MM.1S (cell line): ENCODE data around the gene FSIP1.

Source experiments
- DNase-seq: peaks from one replicate; pipeline ENCODE4 v3.0.0-alpha.2; 2015
- H2AFZ ChIP-seq: fragments of 300-600 bp; sonication (generic); 2 replicates; pipeline ENCODE4 v1.6.0; 2016; ENCODE audit warnings: antibody characterized with exemption, low read length
- H3F3A ChIP-seq: fragments of 300-600 bp; sonication (generic); 2 replicates; pipeline ENCODE4 v1.6.1; 2016; ENCODE audit warnings: mild to moderate bottlenecking, antibody characterized with exemption, low read length, moderate library complexity, mixed read lengths; ENCODE audit not compliant: insufficient read depth
- H3K27ac ChIP-seq: fragments of 300-600 bp; sonication (generic); 2 replicates; pipeline ENCODE4 v1.5.1; 2016; ENCODE audit warnings: mild to moderate bottlenecking, low read length
- H3K27me3 ChIP-seq: fragments of 300-600 bp; sonication (generic); replicated peaks from 2 replicates; pipeline ENCODE4 v1.6.0; 2016; ENCODE audit warnings: low read length; ENCODE audit not compliant: insufficient read depth
- H3K36me3 ChIP-seq: fragments of 300-600 bp; sonication (generic); replicated peaks from 2 replicates; pipeline ENCODE4 v1.6.1; 2016; ENCODE audit warnings: mild to moderate bottlenecking, low read length, mixed read lengths; ENCODE audit not compliant: insufficient read depth
- H3K4me1 ChIP-seq: fragments of 300-600 bp; sonication (generic); 2 replicates; pipeline ENCODE4 v1.6.1; 2016; ENCODE audit warnings: low read length, mixed read lengths
- H3K4me2 ChIP-seq: fragments of 300-600 bp; sonication (generic); 2 replicates; pipeline ENCODE4 v1.6.0; 2016; ENCODE audit warnings: low read depth, low read length
- H3K4me3 ChIP-seq: fragments of 300-600 bp; sonication (generic); 2 replicates; pipeline ENCODE4 v1.5.1; 2016; ENCODE audit warnings: low read length, mixed read lengths
- H3K79me2 ChIP-seq: fragments of 300-600 bp; sonication (generic); 2 replicates; pipeline ENCODE4 v1.6.1; 2016; ENCODE audit warnings: mixed run types, low read length, mixed read lengths
- H3K9ac ChIP-seq: fragments of 300-600 bp; sonication (generic); 2 replicates; pipeline ENCODE4 v1.6.1; 2016; ENCODE audit warnings: low read length, mixed read lengths
- H3K9me2 ChIP-seq: fragments of 300-600 bp; sonication (generic); replicated peaks from 2 replicates; pipeline ENCODE4 v1.6.1; 2016; ENCODE audit warnings: mild to moderate bottlenecking, low read length, mixed read lengths; ENCODE audit not compliant: insufficient read depth
- H3K9me3 ChIP-seq: fragments of 300-600 bp; sonication (generic); replicated peaks from 2 replicates; pipeline ENCODE4 v1.6.1; 2016; ENCODE audit warnings: mild to moderate bottlenecking, low read length, mixed read lengths; ENCODE audit not compliant: insufficient read depth
- H4K20me1 ChIP-seq: fragments of 300-600 bp; sonication (generic); 2 replicates; pipeline ENCODE4 v1.6.1; 2016; ENCODE audit warnings: mild to moderate bottlenecking, low read length, moderate library complexity, mixed read lengths; ENCODE audit not compliant: insufficient read depth
- CTCF ChIP-seq: fragments of 300-600 bp; sonication (generic); IDR thresholded peaks from 2 replicates; pipeline ENCODE4 v1.5.1; 2016; ENCODE audit warnings: antibody characterized with exemption, low read length, mixed read lengths
- EZH2 ChIP-seq: fragments of 300-600 bp; sonication (generic); optimal IDR thresholded peaks from 2 replicates; pipeline ENCODE3; 2017; ENCODE audit warnings: low read depth, mild to moderate bottlenecking, antibody characterized with exemption, low read length, mixed read lengths
- EZH2phosphoT487 ChIP-seq: fragments of 300-600 bp; sonication (generic); IDR thresholded peaks from 2 replicates; pipeline ENCODE4 v1.6.1; 2018; ENCODE audit warnings: antibody characterized with exemption, low read length

Gene FSIP1

GRCh38 chr15:39666677-39667076, 116.0 kb downstream of the FSIP1 start:
- Histone ChIP-seq H4K20me1 (no peaks in the 10 kb centered on the region), H3K9me3 (no peaks in the 10 kb centered on the region), H3K9me2 (no peaks in the 10 kb centered on the region), H3K4me1 (no peaks in the 10 kb centered on the region), H3K36me3 (no peaks in the 10 kb centered on the region), H3F3A (no peaks in the 10 kb centered on the region), H3K4me3 (no peak overlapping the region), H3K79me2 (no peaks in the 10 kb centered on the region), H3K27ac (no peak overlapping the region), H3K9ac (no peak overlapping the region), H2AFZ (no peak overlapping the region), H3K27me3 (no peaks in the 10 kb centered on the region), H3K4me2 (no peak overlapping the region)
- no peak for TF ChIP-seq EZH2phosphoT487
- no peak for TF ChIP-seq CTCF
- no peak for TF ChIP-seq EZH2
- DNase-seq = no peak

- H3K27me3 ChIP-seq = no peaks in the 10 kb centered on the region
- no peaks in the 10 kb centered on the region for H4K20me1 ChIP-seq
- no peak overlapping the region for H3K9ac ChIP-seq
- H3K4me3 ChIP-seq = no peak overlapping the region
- H3K4me2 ChIP-seq = no peak overlapping the region
- no peak for TF ChIP-seq EZH2
- TF ChIP-seq CTCF = no peak
- TF ChIP-seq EZH2phosphoT487 = no peak
- H3K27ac ChIP-seq = no peak overlapping the region
- H3K79me2 ChIP-seq = no peaks in the 10 kb centered on the region
- H3F3A ChIP-seq = no peaks in the 10 kb centered on the region
- H3K4me1 ChIP-seq = no peaks in the 10 kb centered on the region
- no peak overlapping the region for H2AFZ ChIP-seq
- H3K9me2 ChIP-seq = no peaks in the 10 kb centered on the region
- no peaks in the 10 kb centered on the region for H3K36me3 ChIP-seq
- H3K9me3 ChIP-seq = no peaks in the 10 kb centered on the region
- no peak for DNase-seq
Measured at GRCh38 chr15:39665629-39666250, 116.9 kb downstream of the FSIP1 start.

GRCh38 chr15:39663704-39664250, 118.9 kb downstream of the FSIP1 start:
- Histone ChIP-seq H2AFZ (no peak overlapping the region), H3F3A (no peaks in the 10 kb centered on the region), H3K27ac (no peak overlapping the region), H3K36me3 (no peaks in the 10 kb centered on the region), H3K9me2 (no peaks in the 10 kb centered on the region), H3K4me1 (no peaks in the 10 kb centered on the region), H3K4me2 (no peak overlapping the region), H3K9ac (no peak overlapping the region), H3K4me3 (no peak overlapping the region), H3K9me3 (no peaks in the 10 kb centered on the region), H4K20me1 (no peaks in the 10 kb centered on the region), H3K27me3 (no peaks in the 10 kb centered on the region), H3K79me2 (no peaks in the 10 kb centered on the region)
- DNase-seq = no peak
- TF ChIP-seq EZH2phosphoT487 (no peak), EZH2 (no peak), CTCF (no peak)
